SK-N-SH treated with all-trans-retinoic acid at 6 μM for 48 hours (cell line): ENCODE measurements around the gene JAM2.

Experiments used
- ATAC-seq: fragments of 200-7000 bp; cut with Tn5 transposase; 3 replicates; pipeline ENCODE4 v1.9.1; 2020; ENCODE audit warnings: mild to moderate bottlenecking, moderate library complexity
- ARNTL ChIP-seq: fragments of 450-650 bp; formaldehyde crosslinking; IDR thresholded peaks from 2 replicates; pipeline ENCODE4 v1.5.0; 2020; ENCODE audit warnings: low read depth, mild to moderate bottlenecking, moderate library complexity, borderline replicate concordance
- BACH2 ChIP-seq: fragments of 250-450 bp; sonication (Bioruptor Pico); IDR thresholded peaks from 2 replicates; pipeline ENCODE4 v1.9.0; 2021; ENCODE audit warnings: mild to moderate bottlenecking, borderline replicate concordance
- CREB5 ChIP-seq: fragments of 250-450 bp; sonication (Bioruptor Pico); IDR thresholded peaks from 2 replicates; pipeline ENCODE4 v1.5.1; 2020; ENCODE audit warnings: low read depth, mild to moderate bottlenecking, moderate library complexity
- CSDC2 ChIP-seq: fragments of 250-450 bp; sonication (Bioruptor Pico); IDR thresholded peaks from 2 replicates; pipeline ENCODE4 v1.5.0; 2020; ENCODE audit warnings: mild to moderate bottlenecking, moderate library complexity
- ESRRG ChIP-seq: fragments of 250-450 bp; sonication (Bioruptor Pico); IDR thresholded peaks from 2 replicates; pipeline ENCODE4 v1.6.1; 2021; ENCODE audit warnings: mild to moderate bottlenecking
- GLIS3 ChIP-seq: fragments of 250-450 bp; sonication (Bioruptor Pico); IDR thresholded peaks from 2 replicates; pipeline ENCODE4 v1.5.0; 2020; ENCODE audit warnings: mild to moderate bottlenecking, moderate library complexity
- POU6F1 ChIP-seq: fragments of 250-450 bp; sonication (Bioruptor Pico); IDR thresholded peaks from 2 replicates; pipeline ENCODE4 v1.8.0; 2021; ENCODE audit warnings: low read depth, mild to moderate bottlenecking, moderate library complexity, borderline replicate concordance
- PPARA ChIP-seq: fragments of 250-450 bp; sonication (Bioruptor Pico); IDR thresholded peaks from 2 replicates; pipeline ENCODE4 v1.5.0; 2020; ENCODE audit warnings: mild to moderate bottlenecking, borderline replicate concordance
- RARB ChIP-seq: fragments of 250-450 bp; sonication (Bioruptor Pico); IDR thresholded peaks from 2 replicates; pipeline ENCODE4 v1.8.0; 2021; ENCODE audit warnings: mild to moderate bottlenecking, moderate library complexity
- TCF4 ChIP-seq: fragments of 250-450 bp; sonication (Bioruptor Pico); IDR thresholded peaks from 2 replicates; pipeline ENCODE4 v1.8.0; 2021; ENCODE audit warnings: mild to moderate bottlenecking, moderate library complexity, borderline replicate concordance
- TOX ChIP-seq: fragments of 250-450 bp; sonication (Bioruptor Pico); IDR thresholded peaks from 2 replicates; pipeline ENCODE4 v1.8.0; 2021; ENCODE audit warnings: mild to moderate bottlenecking, moderate library complexity, borderline replicate concordance
- TSHZ2 ChIP-seq: fragments of 250-450 bp; sonication (Bioruptor Pico); IDR thresholded peaks from 2 replicates; pipeline ENCODE4 v1.5.0; 2020; ENCODE audit warnings: mild to moderate bottlenecking, moderate library complexity
- ZC3H10 ChIP-seq: fragments of 250-450 bp; sonication (Bioruptor Pico); IDR thresholded peaks from 2 replicates; pipeline ENCODE4 v1.5.1; 2021; ENCODE audit warnings: mild to moderate bottlenecking, moderate library complexity
- ZFP30 ChIP-seq: fragments of 450-650 bp; formaldehyde crosslinking; IDR thresholded peaks from 2 replicates; pipeline ENCODE4 v1.5.0; 2022; ENCODE audit warnings: mild to moderate bottlenecking, moderate library complexity
- ZNF70 ChIP-seq: fragments of 450-650 bp; formaldehyde crosslinking; IDR thresholded peaks from 2 replicates; pipeline ENCODE4 v1.5.0; 2020; ENCODE audit warnings: mild to moderate bottlenecking, moderate library complexity
- ZNF8 ChIP-seq: fragments of 450-650 bp; formaldehyde crosslinking; IDR thresholded peaks from 2 replicates; pipeline ENCODE4 v1.5.0; 2020; ENCODE audit warnings: mild to moderate bottlenecking, moderate library complexity

The JAM2 gene

GRCh38 chr21:25589887-25590286 lies 49.2 kb upstream of the JAM2 start (continued):
- no peak for TF ChIP-seq POU6F1 (CRISPR knock-in tag)
- TF ChIP-seq CREB5 = no peak
- TF ChIP-seq ZNF70 (CRISPR knock-in tag) = no peak
- no peak for TF ChIP-seq CSDC2 (CRISPR knock-in tag)

GRCh38 chr21:25607151-25608043 lies 31.7 kb upstream of the JAM2 start, which contains the start of gene MRPL39:
Gene MRPL39, minus strand, starts transcription at chr21:25607481. Its CDS starts 6 bp downstream, at chr21:25607475.
- no peak for TF ChIP-seq BACH2 (CRISPR knock-in tag)
- TF ChIP-seq POU6F1 (CRISPR knock-in tag) = peak; percentile 60; the same call in 1 of the 2 replicates
- TF ChIP-seq ARNTL = no peak
- peak; percentile 98 for ATAC-seq

- ATAC-seq = peak; percentile 89
- TF ChIP-seq TCF4 (CRISPR knock-in tag) (no peak), ZC3H10 (CRISPR knock-in tag) (no peak), POU6F1 (CRISPR knock-in tag) (no peak), ESRRG (no peak), PPARA (CRISPR knock-in tag) (no peak), CREB5 (no peak), GLIS3 (CRISPR knock-in tag) (no peak), ARNTL (no peak), TOX (CRISPR knock-in tag) (no peak), ZFP30 (CRISPR knock-in tag) (no peak), TSHZ2 (CRISPR knock-in tag) (no peak), ZNF8 (CRISPR knock-in tag) (no peak), BACH2 (CRISPR knock-in tag) (no peak), RARB (CRISPR knock-in tag) (no peak)
These were observed 30.9 kb upstream of the JAM2 start for GRCh38 chr21:25608044-25608737.
